Stromal cell of bone marrow (primary cell): ENCODE data around the gene NDST1.
"Not testable (repeated sequence)": the region's sequence is repeated elsewhere in the genome, so short reads cannot be mapped to it uniquely, and the experiment has no call there.

ENCODE experiments used
- DNase-seq: peaks from one replicate; pipeline ENCODE4 v3.0.0-alpha.2; 2012; ENCODE audit warnings: low read depth

Gene NDST1

GRCh38 chr5:150508828-150509227 is 897 bp downstream of the NDST1 start:
- no peak for DNase-seq

- no peak for DNase-seq
These were observed 2.1 kb downstream of the NDST1 start for GRCh38 chr5:150509992-150510391.

GRCh38 chr5:150510460-150511263 is 2.7 kb downstream of the NDST1 start:
- no peak for DNase-seq

DNA sequence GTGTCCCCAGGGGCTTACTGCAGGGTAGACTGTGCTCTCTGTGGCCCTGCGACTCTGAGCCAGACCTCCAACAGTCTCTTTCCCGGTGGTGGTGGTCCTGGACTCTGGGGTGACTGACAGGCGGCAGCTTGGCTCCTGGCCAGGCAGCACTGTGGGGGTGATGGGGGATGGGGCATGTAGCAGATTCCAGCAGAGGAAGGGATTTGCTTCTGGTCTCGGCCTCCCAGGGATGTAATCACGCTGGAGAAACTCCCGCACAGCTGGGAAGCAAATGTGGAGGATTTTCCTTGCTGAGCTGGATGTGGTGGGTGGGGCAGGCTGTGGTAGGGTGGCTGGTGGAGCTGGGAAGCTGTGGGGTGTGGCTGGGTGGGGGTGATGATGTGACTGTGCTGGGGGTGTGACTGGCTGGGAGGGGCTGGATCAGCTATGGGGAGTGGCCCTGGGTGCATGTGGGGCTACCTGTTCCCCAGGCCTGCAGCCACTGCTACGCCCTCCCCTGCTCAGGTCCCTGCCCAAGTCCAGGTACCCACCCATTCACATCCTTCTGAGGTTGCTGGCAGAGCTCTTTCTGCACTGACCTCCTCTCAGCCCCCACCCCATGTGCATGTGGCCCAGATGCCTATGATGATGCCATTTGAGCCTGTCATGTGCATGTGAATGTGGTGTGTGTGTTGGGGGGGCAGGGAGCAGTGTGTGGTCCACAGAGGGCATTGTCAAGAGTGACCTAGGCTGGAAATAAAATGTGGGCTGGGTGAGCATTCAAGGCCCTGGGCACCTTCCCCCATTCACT is 3.8 kb downstream of the NDST1 start:
- no peak for DNase-seq

- DNase-seq = no peak
These were observed 4.4 kb downstream of the NDST1 start for GRCh38 chr5:150512368-150512747.

- DNase-seq = no peak
These were observed 5.7 kb downstream of the NDST1 start for GRCh38 chr5:150513375-150514309.

GRCh38 chr5:150514708-150515211 is 6.8 kb downstream of the NDST1 start:
- DNase-seq = no peak

GRCh38 chr5:150515446-150515845 is 7.5 kb downstream of the NDST1 start:
- peak; percentile 93 for DNase-seq

GRCh38 chr5:150516011-150516410 is 8.1 kb downstream of the NDST1 start:
- no peak for DNase-seq

DNA sequence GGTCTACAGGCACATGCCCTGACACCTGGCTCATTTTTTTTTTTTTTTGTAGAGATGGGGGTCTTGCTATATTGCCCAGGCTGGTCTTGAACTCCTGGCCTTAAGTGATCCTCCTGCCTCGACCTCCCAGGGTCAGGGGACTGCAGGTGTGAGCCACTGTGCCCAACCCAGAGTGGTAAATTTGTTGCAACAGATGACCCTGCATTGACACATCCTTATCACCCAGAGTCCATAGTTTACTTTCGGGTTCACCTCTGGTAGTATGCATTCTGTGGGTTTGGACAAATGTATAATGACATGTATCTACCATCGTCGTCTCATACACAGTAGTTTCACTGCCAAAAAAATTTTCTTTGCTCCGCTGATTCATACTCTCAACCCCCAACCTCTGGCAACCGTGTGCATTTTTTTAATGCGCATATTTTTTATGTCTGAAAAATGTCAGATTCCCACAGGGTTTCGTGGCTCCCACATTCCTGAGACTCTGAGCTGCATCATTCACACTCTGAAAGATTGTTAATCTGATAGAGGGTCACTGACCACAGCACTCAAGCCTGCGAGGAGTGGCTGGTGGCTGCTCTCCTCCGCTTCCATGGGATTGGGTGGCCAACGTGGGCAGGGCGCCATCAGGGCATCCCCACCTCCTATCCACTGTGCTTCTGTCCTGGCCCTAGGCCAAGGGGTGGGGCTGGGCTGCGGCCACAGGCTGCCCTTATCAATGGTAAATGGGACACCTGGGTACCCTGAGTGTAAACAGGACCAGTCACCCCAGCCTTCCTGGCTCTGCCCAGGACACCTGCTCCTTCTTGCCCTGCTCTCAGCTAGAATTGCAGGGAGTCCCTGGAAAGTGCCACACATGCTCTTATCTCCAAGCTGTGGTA is 9.6 kb downstream of the NDST1 start:
- peak; percentile 86 for DNase-seq

DNA sequence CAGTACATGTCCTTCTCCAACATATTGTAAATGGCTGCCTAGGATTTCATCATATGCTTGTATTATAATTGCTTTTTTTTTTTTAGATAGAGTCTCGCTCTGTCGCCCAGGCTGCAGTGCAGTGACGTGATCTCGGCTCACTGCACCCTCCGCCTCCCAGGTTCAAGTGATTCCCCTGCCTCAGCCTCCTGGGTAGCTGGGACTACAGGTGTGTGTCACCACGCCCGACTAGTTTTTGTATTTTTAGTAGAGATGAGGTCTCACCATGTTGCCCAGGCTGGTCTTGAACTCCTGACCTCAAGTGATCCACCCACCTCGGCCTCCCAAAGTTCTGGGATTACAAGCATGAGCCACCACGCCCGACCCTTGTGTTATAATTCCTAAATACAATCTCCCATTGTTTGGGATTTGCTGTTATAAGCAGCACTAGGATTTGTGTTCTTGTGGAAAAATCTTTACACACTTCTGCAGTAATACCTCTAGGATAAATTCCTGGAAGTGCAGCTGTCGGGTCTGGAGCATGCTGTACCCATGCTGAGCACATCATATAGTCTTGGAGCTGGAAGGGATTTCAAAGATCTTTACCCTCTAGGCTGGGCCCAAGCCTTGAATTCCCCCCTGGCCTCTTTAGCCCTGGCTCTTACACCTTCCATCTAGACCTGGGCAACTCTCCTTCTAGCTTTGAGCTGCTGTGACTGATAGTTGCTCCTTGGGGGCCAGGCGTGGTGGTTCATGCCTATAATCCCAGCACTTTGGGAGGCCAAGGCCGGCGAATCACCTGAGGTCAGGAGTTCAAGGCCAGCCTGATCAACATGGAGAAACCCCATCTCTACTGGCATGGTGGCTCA is 11.0 kb downstream of the NDST1 start:
- DNase-seq = not testable (repeated sequence)

DNA sequence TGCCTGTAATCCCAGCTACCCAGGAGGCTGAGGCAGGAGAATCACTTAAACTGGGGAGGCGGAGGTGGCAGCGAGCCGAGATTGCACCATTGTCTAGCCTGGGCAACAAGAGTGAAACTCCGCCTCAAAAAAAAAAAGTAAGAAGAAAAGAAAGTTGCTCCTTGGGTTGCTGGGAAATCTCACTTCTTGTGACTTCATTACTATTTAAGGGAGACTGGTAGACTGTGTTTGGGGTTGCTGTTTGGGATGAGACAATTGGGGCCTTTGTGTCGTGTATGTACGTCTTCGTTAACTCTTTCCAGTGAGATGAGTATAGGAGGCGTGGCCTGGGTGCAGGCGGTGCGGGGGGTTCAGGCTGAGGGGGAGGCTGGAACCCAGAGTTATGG is 11.6 kb downstream of the NDST1 start:
- DNase-seq = no peak

GRCh38 chr5:150519978-150520377 is 12.0 kb downstream of the NDST1 start:
- DNase-seq = no peak

DNA sequence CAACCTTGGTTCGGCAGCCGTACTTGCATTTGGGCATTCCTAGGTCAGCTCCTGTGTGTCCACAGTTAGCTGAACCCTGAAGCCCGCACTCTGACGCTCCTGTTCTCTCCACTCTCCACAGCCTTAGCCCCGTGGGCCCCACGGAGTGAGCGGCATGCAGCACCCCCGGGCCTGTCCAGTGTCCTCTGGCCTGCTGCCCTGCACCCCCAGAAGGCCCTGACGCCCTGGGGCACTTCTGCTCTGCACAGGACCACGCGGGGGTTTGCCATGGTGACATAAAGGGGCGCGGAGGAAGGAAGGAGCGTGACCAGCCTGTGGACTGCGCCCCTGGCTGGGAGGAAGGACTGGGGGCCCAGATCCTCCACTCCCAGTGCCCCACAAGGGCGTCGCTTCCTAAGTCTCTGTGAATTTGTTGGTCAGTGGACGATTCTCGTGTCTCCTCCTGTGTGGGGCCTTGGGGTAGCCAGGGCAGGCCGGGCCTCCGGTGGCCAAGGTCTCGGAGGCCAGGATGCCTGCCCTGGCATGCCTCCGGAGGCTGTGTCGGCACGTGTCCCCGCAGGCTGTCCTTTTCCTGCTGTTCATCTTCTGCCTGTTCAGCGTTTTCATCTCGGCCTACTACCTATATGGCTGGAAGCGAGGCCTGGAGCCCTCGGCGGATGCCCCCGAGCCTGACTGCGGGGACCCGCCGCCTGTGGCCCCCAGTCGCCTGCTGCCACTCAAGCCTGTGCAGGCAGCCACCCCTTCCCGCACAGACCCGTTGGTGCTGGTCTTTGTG is 13.0 kb downstream of the NDST1 start:
- DNase-seq = no peak

DNA sequence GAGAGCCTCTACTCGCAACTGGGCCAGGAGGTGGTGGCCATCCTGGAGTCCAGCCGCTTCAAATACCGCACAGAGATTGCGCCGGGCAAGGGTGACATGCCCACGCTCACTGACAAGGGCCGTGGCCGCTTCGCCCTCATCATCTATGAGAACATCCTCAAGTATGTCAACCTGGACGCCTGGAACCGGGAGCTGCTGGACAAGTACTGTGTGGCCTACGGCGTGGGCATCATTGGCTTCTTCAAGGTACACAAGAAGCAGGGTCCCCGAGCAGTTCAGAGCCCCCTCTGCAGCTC is 13.5 kb downstream of the NDST1 start:
- DNase-seq = no peak

DNA sequence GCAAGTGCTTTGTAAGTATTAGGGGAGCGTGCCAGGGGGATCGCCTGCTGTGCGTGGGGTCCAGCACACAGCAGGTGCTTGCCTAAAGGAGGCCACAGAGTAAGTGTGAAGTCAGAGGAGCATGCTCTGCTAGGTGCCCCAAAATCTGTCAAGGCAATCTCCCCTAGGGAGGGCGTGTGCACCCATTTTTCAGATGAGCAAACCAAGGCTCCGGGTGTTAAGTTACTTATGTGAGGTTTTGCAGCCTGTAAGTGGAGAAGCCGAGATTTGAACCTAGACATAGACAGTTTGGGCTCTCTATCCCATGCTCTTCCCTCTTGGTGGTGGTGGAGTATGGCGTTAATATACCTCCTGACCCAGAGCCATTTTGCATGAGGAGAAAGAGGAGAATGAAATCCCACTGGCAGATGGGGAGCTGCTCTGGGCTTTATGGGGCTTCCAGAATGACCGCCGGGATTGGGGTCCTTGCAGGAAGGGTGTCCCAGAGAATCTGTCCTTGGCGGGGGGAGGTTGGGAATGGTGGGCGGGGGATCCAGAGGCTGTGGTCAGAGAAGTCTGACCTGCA is 14.1 kb downstream of the NDST1 start:
- no peak for DNase-seq

GRCh38 chr5:150522504-150523414 is 14.8 kb downstream of the NDST1 start:
- DNase-seq = no peak
